HEK293 (cell line): Measurements from ENCODE around the gene WFS1.

ENCODE experiments used
- ZBTB49 ChIP-seq: fragments of 450-650 bp; formaldehyde crosslinking; IDR thresholded peaks from 2 replicates; pipeline ENCODE4 v1.5.1; 2016; ENCODE audit warnings: missing biosample characterization, missing genetic modification characterization, low read depth
- ZNF510 ChIP-seq: fragments of 450-650 bp; formaldehyde crosslinking; IDR thresholded peaks from 2 replicates; pipeline ENCODE4 v1.5.1; 2018; ENCODE audit warnings: mild to moderate bottlenecking, missing genetic modification characterization, missing biosample characterization; ENCODE audit not compliant: insufficient replicate concordance
- ZNF645 ChIP-seq: fragments of 450-650 bp; formaldehyde crosslinking; IDR thresholded peaks from 2 replicates; pipeline ENCODE4; 2016; ENCODE audit warnings: missing biosample characterization, missing genetic modification characterization

- TF ChIP-seq ZNF645 (tag by site-specific recombination) (no peak), ZBTB49 (tag by site-specific recombination) (no peak), ZNF510 (tag by site-specific recombination) (no peak)
Observed at GRCh38 chr4:6233929-6234328, 35.7 kb upstream of the WFS1 start.
